NB4 (cell line): Measurements from ENCODE around the gene GPR108.

Experiments
- DNase-seq: peaks from one replicate; pipeline ENCODE4 v3.0.0; 2010; ENCODE audit warnings: low read depth
- H3K4me3 ChIP-seq: one replicate; pipeline ENCODE4 v1.5.1; 2011; ENCODE audit warnings: mild to moderate bottlenecking, low read depth, low read length, moderate library complexity
- CTCF ChIP-seq: IDR thresholded peaks from one replicate; pipeline ENCODE4 v1.5.1; 2012; ENCODE audit warnings: low read depth, low read length
- MAX ChIP-seq: IDR thresholded peaks from 2 replicates; pipeline ENCODE4 v1.6.1; 2011; ENCODE audit warnings: low read depth, low read length
- MYC ChIP-seq: IDR thresholded peaks from 2 replicates; pipeline ENCODE4 v1.6.1; 2011; ENCODE audit warnings: low read depth, low read length
- POLR2A ChIP-seq: IDR thresholded peaks from 2 replicates; pipeline ENCODE4 v1.6.1; 2011; ENCODE audit warnings: mild to moderate bottlenecking; ENCODE audit not compliant: insufficient read length; ENCODE audit errors: extremely low read depth

The GPR108 gene

GRCh38 chr19:6697291-6697690 is 40.1 kb downstream of the GPR108 start:
- peak; percentile 45 for DNase-seq
- no peak for TF ChIP-seq CTCF
- TF ChIP-seq MAX = no peak
- no peak for TF ChIP-seq POLR2A
- TF ChIP-seq MYC = no peak

GRCh38 chr19:6696239-6696820 is 41.0 kb downstream of the GPR108 start:
- DNase-seq = no peak
- no peak overlapping the region for H3K4me3 ChIP-seq
- TF ChIP-seq MAX (no peak), POLR2A (no peak), MYC (no peak), CTCF (no peak)

More at GRCh38 chr19:6697291-6697690, 40.1 kb downstream of the GPR108 start:
- H3K4me3 ChIP-seq = no peak overlapping the region

- H3K4me3 ChIP-seq = no peak overlapping the region
- TF ChIP-seq MAX (no peak), CTCF (no peak), MYC (no peak), POLR2A (no peak)
- DNase-seq = no peak
Observed at GRCh38 chr19:6694147-6694815, 43.1 kb downstream of the GPR108 start.

GRCh38 chr19:6693681-6694080 is 43.7 kb downstream of the GPR108 start:
- peak; percentile 37 for DNase-seq
- H3K4me3 ChIP-seq = no peak overlapping the region
- TF ChIP-seq CTCF (no peak), MYC (no peak), POLR2A (no peak), MAX (no peak)

- no peak for TF ChIP-seq CTCF
- TF ChIP-seq MAX = no peak
- no peak for TF ChIP-seq MYC
- no peak for TF ChIP-seq POLR2A
- no peak overlapping the region for H3K4me3 ChIP-seq
- no peak for DNase-seq
Observed at GRCh38 chr19:6693056-6693471, 44.3 kb downstream of the GPR108 start.

GRCh38 chr19:6692027-6692426 is 45.4 kb downstream of the GPR108 start:
- no peak for DNase-seq
- H3K4me3 ChIP-seq = no peak overlapping the region
- no peak for TF ChIP-seq MYC
- TF ChIP-seq MAX = no peak
